ENCODE measurements around the gene CAPZA1. TPM values are rescaled to one million over a fixed set of nuclear protein-coding genes. Genes with fewer than 3 reads are reported as not detected.

The CAPZA1 gene
- total RNA-seq, 2 donors from 2014 or later, result 87.4 to 104 TPM

DNA sequence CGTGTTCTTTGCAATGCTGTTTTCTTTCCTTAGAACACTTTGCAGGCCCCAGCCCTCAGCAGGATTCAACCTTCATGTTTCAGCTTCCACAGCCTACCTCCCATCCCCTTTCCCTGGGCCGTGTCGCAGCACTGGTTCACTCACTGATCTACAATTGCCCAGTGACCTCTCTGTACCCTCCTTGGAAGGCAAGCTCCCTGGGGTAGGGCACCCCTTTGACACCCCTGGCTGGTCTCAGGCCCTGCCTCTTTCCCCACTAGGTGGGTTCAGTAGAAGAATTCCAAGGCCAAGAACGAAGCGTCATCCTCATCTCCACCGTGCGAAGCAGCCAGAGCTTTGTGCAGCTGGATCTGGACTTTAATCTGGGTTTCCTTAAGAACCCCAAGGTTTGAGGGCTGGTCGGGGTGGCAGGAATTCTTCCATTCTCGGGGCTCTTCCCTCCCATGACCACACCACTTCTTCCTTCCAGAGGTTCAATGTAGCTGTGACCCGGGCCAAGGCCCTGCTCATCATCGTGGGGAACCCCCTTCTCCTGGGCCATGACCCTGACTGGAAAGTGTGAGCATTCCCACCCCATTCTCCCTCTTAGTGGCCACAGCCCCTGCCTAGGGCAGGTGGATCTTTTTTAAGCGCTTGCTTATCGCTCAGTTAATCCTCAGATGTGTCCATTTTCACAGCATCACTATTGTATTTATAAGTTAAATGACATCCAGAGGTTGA is 80.0 kb downstream of the CAPZA1 start:
- DNase-seq (ENCODE audit: low spot score), result no peak
- no peaks in the 10 kb centered on the region for H3K27me3 ChIP-seq (replicated peaks; ENCODE audit: insufficient read depth)
- intact Hi-C loops (cut with DNase I), result loop anchor here (2.0 kb wide), 1 partner anchor 25 kb away; the partner anchor contains the start of gene MOV10
- H3K4me3 ChIP-seq, result no peak overlapping the region
- no peaks in the 10 kb centered on the region for H3K9me3 ChIP-seq
- WGBS, result 73% methylated on average over 13 of the region's 13 CpGs
- H3K27ac ChIP-seq, result peak overlapping the region; percentile 86 to 98
- no peak for TF ChIP-seq POLR2A (IDR thresholded peaks at IDR 0.05)
- TF ChIP-seq POLR2AphosphoS5 (IDR thresholded peaks at IDR 0.05), result no peak
- TF ChIP-seq, protein P1, sequence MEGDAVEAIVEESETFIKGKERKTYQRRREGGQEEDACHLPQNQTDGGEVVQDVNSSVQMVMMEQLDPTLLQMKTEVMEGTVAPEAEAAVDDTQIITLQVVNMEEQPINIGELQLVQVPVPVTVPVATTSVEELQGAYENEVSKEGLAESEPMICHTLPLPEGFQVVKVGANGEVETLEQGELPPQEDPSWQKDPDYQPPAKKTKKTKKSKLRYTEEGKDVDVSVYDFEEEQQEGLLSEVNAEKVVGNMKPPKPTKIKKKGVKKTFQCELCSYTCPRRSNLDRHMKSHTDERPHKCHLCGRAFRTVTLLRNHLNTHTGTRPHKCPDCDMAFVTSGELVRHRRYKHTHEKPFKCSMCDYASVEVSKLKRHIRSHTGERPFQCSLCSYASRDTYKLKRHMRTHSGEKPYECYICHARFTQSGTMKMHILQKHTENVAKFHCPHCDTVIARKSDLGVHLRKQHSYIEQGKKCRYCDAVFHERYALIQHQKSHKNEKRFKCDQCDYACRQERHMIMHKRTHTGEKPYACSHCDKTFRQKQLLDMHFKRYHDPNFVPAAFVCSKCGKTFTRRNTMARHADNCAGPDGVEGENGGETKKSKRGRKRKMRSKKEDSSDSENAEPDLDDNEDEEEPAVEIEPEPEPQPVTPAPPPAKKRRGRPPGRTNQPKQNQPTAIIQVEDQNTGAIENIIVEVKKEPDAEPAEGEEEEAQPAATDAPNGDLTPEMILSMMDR (IDR thresholded peaks at IDR 0.05), result no peak
- H3K4me1 ChIP-seq (replicated peaks), result peaks cover 59% of the 10 kb centered on the region
- peaks cover 0 to 12% of the 10 kb centered on the region in 2 donors for H3K36me3 ChIP-seq

DNA sequence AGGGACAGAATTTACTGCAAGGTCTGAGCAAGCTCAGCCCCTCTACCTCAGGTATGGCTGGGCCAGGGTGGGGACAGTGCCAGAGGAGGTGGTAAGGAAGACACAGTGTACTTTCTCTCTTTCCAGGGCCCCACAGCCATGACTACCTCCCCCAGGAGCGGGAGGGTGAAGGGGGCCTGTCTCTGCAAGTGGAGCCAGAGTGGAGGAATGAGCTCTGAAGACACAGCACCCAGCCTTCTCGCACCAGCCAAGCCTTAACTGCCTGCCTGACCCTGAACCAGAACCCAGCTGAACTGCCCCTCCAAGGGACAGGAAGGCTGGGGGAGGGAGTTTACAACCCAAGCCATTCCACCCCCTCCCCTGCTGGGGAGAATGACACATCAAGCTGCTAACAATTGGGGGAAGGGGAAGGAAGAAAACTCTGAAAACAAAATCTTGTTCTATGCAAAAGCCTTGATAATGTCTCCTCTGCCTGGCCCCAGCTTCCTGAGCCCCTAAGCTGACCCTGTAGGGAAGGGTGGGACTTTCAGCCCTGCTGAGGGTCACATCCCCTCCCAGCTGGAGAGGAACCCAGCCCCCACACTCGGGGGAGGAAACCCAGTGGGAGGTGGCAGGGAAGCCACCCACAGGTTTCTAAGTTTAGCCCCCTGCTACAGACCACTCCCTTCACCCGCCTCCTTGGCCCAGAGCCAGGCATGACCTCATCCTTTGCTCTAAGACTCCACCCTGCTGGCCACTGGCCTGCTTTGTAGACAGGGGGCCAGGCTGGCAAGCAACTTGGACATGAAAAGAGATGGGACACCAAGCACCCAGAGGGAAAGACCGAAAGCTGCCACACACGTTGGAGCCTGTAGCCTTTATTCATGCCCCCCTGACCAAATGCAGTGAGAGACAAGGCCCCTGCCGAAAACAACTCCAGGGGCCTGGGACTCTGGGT is 80.9 kb downstream of the CAPZA1 start:
- peaks cover 0 to 2% of the 10 kb centered on the region in 2 donors for H3K36me3 ChIP-seq
- intact Hi-C loops (cut with DNase I), result no loop called here
- H3K27me3 ChIP-seq (replicated peaks; ENCODE audit: insufficient read depth), result no peaks in the 10 kb centered on the region
- WGBS, result 12% methylated on average over 6 of the region's 7 CpGs
- H3K9me3 ChIP-seq, result no peaks in the 10 kb centered on the region
- H3K4me1 ChIP-seq (replicated peaks), result peaks cover 61% of the 10 kb centered on the region
- H3K4me3 ChIP-seq, result no peak overlapping the region
- H3K27ac ChIP-seq, result peak overlapping the region; percentile 86 to 98
- peak; percentile 94 for DNase-seq (ENCODE audit: low spot score)
- TF ChIP-seq, protein P1 (IDR thresholded peaks at IDR 0.05), result peak in 2 of 4 experiments; percentile 46 to 49
- TF ChIP-seq POLR2AphosphoS5 (IDR thresholded peaks at IDR 0.05) (peak; percentile 80), POLR2A (IDR thresholded peaks at IDR 0.05) (peak; percentile 33)

DNA sequence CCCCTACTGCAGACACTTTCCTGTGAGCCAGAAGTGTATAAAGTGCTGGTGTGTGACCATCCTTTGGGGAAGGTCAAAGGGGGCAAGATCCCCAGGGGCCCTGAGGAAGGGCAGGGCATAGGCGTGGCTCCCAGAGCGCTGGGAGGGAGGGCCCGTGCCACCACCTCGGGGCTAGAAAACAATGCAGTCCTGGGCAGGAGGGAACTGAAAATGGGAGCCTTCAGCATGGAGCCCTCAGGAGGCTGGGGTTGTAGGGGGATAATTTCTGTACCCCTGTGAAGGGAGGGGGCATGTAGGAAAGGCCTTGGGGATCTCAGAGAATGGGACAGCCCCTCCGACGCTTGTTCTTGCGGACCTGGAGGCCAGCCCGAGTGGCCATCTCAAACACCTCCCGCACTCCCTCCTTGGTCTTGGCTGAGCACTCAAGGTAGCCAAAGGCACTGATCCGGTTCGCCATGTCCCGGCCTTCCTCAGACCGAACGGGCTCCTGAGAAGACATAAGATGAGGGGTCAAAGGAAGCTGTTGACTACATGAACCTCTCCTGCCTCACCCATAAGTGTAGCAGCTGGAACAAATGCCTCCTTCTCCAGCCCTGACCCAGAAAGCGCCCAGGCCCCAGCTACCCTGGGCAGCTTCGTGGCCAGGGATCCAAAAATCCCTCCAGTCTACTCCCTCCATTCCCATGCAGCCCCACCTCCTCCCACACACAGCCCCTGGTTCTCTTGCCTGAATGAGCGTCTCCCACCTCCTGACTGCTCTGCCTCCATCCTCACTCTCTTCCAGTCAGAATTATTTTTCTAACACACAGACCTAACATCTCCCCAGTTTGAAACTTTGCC is 81.8 kb downstream of the CAPZA1 start:
- intact Hi-C loops (cut with DNase I), result no loop called here
- WGBS, result 65% methylated on average over 17 of the region's 17 CpGs
- Histone ChIP-seq H3K4me1 (replicated peaks) (peaks cover 61% of the 10 kb centered on the region), H3K9me3 (no peaks in the 10 kb centered on the region), H3K36me3 (no peaks in the 10 kb centered on the region), H3K4me3 (no peak overlapping the region), H3K27ac (peak overlapping the region; percentile 86 to 98), H3K27me3 (replicated peaks; ENCODE audit: insufficient read depth) (no peaks in the 10 kb centered on the region)
- TF ChIP-seq, protein P1 (IDR thresholded peaks at IDR 0.05), result no peak
- TF ChIP-seq POLR2AphosphoS5 (IDR thresholded peaks at IDR 0.05), result no peak
- no peak for TF ChIP-seq POLR2A (IDR thresholded peaks at IDR 0.05)
- DNase-seq (ENCODE audit: low spot score), result no peak

DNA sequence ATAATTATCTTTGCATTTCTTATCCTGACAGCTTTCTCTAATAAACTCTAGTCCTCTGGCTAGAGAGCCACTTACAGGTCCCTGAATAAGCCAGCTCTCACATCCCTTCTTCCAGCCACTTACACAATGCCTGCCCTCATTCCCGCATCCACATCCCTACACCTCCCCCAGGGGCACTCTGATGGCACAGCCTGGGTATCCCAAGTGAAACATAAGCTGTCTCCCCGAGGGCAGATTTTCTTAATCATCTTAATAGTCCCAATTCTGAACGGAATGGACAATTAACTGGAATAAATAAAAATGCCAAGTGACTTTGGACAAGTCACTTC is 82.4 kb downstream of the CAPZA1 start:
- TF ChIP-seq, protein P1 (IDR thresholded peaks at IDR 0.05), result no peak
- TF ChIP-seq POLR2AphosphoS5 (IDR thresholded peaks at IDR 0.05) (no peak), POLR2A (IDR thresholded peaks at IDR 0.05) (no peak)
- Histone ChIP-seq H3K36me3 (no peaks in the 10 kb centered on the region), H3K9me3 (no peaks in the 10 kb centered on the region), H3K27ac (peak overlapping the region; percentile 86 to 98), H3K4me1 (replicated peaks) (peaks cover 61% of the 10 kb centered on the region), H3K27me3 (replicated peaks; ENCODE audit: insufficient read depth) (no peaks in the 10 kb centered on the region), H3K4me3 (no peak overlapping the region)
- no peak for DNase-seq (ENCODE audit: low spot score)
- 39% methylated on average over 3 of the region's 3 CpGs for WGBS
- intact Hi-C loops (cut with DNase I), result no loop called here
